NCI-H446 (cell line): ENCODE measurements around the gene FRMD1.

Experiments used
- DNase-seq, 2 experiments: peaks; one replicate each; lab custom pipeline; 2025; lab: John Stamatoyannopoulos, UW

The FRMD1 gene

DNA sequence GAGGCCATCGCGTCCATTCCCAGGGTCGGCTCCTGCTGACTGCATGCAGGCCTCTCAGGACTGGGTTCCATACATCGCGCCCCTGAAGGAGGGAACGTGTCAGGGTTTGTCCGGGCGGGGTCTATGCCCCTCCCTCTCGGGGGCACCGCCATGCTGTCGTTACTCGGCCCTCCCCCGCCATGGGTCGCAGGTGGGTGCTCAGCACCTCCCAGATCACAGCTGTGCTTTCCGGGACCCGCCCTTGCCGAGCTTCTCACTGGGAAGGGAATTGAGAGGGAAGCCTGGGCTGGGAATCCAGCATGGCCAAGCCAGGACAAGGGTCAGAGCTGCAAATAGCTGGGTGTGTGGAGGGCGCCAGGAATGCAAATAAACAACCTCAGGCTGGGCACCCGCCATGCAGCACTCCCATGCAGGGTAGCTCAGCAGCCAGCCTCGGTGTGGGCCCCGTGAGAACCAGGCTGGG is at the start of gene FRMD1:
FRMD1 (minus strand) TSS at position 270 of the 463 bp plus-strand sequence; CDS start at position 152, 118 bp downstream.
- no peak for DNase-seq

DNA sequence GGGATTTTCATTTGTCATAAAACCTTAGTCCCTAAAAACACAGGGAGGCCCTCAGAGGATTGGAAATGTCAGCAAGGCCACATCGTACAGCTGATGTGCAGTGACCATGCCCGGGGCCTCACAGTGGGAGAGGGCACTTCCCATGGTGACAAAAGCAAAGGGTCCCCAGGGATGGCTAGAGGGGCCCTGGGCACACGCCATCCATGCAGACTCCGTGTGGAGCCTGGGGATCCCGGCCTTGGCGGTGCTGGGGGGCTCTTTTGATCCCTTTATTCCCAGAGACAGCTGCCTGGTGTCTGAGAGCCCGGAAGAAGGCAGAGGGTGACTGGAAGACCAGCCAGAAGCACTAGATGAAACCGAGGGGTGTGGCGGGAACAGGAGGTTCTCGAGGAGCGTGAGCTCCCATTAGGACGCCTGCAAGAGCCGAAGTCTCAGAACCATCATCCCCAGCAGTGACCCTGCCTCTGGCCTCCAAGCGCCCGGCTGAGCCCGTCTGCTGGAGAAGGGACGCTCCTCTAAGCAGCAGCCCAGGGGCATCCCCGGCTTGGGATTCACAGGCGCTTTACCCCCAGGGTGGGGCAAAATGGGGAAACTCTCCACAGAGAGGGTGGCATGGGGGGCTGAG is 49.1 kb upstream of the FRMD1 start:
- DNase-seq = no peak

DNA sequence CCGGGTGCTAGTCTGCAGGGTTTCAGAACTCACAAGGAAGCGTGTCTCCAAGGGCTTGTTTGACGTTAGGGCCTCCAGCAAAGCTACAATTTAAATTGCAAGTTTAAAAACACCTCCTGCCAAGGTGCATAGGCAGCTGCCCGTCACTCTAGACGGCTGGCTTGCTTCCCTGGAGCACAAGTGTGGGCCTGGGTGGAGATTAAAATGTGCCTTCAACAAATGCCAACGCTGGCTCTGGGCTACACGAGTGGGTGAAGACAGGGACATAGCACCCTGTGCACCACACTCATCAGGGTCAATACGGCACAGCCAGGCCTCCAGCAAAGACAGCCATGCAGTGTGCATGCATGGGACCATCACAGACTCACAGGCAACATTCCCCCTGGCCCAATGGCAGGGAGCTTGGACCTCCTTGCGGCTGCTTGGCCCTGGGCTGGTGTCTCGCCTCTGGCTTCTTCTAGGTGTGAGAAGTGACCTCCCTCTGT is 48.4 kb upstream of the FRMD1 start:
- DNase-seq = no peak

DNA sequence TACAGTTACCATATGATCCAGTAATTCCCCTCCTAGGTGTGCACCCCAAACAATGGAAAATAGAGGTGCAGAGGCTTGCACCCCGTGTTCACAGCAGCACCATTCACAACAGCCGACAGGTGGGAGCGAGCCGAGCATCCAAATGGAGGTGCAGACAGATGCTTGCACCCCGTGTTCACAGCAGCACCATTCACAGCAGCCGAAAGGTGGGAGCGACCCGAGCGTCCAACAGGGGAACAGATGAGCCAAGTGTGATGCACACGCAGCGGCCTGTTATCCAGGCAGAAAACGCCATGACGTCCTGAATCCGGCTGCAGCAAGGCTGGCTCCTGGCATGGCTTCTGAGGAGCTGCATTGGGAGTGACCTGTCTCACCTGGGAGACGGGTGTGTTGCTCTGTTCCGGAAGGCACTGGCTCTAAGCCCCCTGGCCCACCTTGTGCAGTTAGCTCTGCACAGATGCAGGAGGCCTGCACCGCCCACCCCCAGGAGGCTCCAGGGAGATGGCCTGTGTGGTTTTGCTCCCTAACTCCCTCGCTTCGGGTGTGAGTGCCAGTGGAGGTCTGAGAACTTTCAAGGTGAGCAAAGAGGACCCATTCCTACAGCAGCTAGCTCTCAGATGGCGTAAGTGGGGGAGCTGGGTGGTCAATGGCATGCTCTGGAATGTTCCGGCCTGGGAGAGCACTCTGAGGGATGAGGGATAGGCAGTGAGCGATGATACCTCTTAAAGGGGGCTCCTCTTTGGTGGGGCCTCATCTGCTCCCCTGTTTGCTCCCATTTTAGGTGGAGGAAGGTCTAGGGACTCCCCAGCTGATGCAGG is 47.8 kb upstream of the FRMD1 start:
- no peak for DNase-seq

DNA sequence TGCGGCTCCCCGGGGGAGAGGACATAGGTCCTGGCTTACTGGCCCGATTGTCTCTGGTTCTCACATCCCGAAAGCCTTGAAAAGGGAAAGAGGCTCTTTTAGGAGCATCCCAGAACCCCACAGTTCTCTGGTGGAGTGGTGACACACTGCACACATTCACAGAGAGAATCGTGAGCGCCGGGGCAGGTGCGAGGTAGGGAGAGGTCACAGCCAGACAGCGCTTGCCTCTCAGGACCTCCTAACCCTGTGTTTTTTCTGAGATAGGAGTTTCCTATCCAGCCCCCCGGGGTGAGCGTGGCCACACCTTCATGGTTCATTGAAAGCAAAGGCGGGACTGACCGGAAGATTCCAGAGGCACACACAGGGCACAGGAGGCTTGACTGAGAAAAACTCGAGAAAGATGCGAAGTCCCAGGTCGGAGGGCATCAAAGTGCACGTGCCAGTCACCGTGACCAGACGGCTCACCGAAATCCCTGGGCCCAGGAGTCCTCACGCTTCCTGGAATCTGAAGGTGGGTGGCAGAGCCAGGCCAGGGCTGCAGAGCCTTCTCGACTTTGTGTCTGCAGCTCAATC is 46.5 kb upstream of the FRMD1 start:
- no peak for DNase-seq

DNA sequence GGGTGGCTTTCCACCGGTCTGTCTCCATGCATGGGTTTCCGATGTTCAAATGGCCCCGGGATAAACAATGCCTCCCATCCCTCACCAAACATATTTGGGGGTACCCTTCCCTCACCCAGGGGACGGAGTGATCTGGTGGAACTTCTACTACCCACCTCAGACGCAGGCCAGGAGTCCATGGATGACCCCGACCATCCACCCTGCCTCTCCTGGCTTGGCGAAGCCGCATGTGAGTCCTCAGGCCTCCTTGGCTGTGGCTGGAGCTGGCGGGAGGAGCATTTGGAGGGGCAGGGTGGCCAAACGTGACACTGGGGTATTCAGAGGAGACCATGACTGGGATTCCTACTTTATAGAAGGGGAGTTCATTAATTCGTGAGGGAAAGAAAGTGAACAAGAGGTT is 45.9 kb upstream of the FRMD1 start:
- DNase-seq = no peak

DNA sequence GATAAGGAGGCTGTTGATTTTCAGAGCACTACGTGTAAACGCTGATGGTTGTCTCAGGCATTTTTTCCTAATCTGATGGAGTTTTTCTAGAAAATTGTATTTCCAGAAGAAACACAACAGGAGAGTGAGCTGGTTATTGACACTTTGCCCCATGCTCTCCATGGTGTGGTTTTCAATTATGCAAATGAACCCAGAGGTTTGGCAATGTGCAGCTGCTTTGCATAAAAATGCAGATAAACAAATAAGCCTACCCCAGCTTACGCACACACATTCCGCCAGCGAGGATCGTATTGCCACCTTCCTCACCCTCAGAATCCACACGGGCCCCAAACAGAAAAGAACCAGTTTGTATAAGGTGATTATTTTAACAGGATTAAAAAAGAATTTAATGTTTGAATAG is 45.1 kb upstream of the FRMD1 start:
- no peak for DNase-seq

DNA sequence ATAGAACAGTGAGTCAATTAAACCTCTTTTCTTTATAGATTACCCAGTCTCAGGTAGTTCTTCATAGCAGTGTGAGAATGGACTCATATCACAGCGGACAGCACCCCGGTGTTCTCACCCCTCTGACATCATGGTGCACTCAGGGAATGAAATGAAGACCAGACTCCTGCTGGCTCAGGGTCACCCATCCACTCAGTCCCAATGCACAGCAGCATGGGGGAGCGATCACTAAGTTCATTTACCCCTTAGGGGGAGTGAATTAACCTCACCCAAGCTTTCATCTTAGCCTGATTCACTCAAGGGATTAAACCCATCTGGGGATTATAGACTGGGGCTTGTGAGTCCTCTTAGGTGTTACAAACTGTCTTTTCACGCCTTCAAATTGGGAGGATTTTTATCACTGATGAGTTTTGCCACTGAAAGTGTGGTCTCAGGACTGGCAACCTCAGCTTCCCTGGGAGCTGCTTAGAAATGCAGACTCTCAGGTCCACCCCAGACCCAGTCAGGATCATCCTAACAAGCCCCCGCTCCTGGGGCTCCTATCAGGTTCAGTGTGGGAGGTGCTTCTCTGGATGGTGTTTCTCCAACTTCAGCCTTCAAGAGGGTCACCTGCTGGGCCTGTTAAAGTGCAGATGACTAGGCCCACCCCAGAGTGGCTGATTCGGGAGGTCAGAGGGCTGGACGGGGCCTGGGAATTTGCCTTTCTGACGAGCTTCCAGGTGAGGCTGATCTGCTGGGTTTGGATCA is 44.3 kb upstream of the FRMD1 start:
- DNase-seq = no peak

DNA sequence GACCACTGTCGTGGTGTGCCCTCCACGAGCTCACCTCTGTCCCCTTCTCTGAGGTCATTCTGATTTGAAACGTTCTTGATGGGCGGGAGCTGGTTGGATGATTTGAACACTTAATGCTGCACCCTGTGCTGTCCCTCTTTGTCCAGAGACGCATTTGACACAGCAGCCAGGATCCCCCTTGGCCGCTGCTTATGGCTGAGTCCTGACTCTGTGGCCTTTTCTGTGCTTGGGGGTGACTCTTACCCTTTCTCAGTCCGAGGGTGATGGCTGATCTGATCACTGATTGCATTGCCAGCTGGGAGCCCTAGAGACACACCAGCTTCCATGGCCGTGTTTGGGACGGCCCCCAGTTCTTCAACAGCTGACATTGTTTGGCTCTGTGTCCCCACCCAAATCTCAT is 43.5 kb upstream of the FRMD1 start:
- DNase-seq = no peak

DNA sequence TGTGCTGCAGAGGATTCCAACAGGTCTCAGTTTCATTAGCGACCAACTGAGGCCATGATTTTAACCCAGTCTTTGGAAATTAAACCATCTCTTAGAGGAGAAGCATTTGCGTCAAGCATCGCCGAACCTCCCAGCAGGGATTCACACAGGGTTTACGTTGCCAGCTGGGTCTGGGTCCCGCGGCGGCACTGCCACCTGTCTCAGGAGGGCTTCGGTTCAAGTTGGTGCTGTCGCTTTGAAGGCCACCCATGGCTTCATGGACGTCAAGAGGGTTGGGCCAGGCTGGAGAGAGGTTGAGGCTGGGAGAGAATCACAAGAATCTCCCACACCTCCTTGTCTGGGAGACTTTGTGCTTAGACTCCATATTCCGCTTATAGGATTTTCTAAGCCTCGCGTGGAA is 43.0 kb upstream of the FRMD1 start:
- DNase-seq = no peak

DNA sequence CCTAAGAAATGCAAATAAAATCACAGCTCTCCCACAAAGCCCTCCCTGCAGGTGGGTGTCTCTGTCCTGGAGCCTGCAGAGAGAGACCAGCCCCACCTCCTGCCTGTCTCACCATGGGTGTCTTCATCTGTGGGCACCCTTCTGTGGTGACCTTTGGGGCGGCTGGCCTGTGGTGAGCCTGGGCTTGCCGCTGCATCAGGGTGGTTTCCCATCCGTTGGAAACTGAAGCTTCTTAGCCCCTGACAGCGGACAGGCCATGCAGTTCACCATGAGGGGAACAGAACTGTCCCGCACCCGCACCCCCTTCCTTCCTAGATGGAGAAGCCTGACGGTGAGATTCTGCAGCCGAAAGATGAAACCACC is 42.3 kb upstream of the FRMD1 start:
- DNase-seq = no peak

DNA sequence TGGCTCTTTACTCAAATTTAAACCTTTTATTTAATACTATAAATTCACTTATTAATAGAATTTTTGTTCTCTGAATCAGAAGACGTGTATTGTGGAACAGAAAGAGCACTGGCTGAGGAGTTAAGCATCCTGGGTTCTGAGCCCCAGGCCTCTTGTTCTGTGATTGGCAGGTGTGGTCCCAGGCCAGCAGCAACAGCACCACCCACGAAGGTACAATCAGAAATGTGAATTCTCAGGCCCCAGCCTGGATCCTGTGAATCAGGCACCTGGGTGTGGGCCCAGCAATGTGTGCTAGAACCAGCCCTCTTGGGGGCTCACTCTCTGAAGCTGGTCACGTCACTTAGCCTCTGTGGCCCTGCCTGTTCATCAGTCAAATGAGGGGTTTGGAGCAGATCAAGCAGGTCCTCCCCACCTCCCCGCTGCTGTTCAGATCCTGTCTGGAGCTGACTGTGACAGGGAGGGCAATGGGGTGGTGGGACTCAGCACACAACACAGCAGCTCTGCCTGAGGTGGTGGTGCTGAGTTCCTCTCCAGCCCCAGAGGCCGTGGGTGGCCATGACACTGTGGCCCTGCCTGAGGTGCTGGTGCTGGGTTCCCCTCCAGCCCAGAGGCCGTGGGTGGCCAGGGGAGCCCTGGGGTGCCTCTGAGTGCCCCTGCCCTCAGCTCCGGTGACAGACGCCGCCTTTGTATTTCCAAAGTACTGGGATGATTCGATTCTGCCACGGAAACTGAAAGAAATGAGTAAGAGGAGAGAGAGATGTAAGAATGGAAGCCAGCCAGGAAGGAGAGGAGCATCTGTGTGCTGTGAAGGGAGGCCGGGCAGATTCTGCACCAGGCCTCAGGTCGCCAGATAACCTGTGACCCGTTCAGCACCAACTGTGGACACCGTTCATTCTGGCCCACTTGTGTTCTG is 41.6 kb upstream of the FRMD1 start:
- DNase-seq = no peak

DNA sequence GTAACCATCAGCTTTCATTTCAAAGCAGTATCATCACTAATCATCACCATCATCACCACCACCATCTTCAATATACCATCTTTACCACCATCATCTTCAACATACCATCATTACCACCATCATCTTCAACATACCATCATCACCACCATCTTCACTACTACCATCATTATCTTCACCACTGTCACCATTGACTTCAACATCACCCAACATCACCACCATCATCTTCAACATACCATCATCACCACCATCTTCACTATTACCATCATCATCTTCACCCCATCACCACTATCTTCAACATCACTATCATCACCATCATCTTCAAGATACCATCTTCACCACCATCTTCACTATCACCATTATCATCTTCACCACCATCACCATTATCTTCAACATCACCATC is 40.5 kb upstream of the FRMD1 start:
- DNase-seq = no peak

DNA sequence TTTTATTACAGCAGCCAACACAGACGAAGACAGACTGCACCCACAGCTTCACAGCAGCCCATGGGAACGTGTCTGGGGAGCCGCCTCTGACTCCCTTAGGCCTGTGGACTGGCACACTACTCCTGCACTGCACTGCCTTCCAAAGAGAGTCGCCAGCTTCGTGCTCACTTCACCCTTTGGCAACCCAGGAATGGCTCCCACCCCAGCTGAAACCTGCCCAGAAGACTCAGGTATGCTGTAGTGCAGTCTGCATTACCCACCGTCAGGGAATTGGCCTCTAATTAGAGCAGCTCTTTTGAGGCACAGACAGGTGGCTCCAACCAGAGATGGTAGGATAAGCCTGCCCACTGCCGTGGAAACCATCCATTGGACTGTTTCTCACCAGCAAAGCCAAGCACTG is 39.9 kb upstream of the FRMD1 start:
- no peak for DNase-seq

DNA sequence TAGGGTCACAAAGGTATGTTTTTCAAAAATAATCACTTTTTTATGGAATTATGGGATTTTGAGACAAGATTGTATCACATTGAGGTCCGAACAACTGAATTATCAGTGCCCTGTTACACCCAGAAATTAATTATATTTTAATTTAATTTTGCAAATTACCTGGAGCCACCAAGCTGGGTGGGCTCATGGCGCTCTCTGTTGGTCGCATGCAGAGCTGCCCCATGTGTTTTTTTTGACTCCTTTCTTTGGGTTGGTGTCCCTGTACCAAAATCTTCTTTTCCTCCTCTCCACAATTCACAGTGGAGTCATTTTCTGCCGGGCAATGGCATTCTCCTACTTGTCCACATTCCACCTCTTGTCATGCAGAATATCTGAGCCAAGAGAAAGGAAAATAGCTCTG is 38.9 kb upstream of the FRMD1 start:
- DNase-seq = no peak

DNA sequence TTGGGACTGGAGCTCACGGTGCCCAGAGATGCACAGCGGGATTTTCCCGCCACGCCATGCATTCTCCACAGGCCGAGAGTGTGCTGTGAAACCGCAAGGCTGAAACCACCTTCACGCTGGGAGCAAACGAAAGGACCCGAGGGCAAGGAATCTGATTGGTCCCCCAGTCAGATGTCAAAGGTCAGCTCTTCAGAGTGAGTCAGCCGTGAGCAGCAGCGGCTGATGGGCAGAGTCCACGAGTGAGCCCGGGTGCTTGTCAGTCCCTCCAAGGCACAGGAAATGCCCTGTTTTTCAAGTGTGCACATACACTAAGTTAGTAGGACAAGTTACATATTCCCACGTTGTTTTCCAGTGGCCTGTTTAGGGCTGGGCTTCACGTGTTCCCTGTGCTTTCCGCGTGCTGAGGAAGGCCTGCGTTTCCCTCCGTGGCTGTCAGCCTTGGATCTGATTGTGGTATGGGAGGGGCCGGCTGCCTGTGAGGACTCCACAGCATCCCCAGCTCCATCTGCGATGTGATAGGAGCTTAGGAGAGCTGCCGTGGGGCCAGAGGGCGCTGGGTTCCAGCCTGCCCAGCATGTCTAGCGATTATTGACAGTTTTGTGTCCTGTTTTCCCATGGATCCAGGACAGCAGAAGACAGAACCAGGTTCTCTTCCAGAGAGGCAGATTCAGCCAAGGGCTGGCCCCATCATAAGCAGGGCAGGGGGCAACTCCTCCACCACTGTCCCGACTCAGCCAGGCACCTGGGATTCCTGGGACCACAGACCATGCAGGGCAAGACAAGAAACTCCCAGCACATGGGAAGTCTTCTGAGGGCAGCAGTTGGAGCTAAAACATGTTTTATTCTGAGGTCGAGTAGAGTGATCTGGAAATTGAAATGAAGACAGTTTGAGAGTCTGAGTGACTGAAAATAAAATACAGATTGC is 38.2 kb upstream of the FRMD1 start:
- DNase-seq = no peak

DNA sequence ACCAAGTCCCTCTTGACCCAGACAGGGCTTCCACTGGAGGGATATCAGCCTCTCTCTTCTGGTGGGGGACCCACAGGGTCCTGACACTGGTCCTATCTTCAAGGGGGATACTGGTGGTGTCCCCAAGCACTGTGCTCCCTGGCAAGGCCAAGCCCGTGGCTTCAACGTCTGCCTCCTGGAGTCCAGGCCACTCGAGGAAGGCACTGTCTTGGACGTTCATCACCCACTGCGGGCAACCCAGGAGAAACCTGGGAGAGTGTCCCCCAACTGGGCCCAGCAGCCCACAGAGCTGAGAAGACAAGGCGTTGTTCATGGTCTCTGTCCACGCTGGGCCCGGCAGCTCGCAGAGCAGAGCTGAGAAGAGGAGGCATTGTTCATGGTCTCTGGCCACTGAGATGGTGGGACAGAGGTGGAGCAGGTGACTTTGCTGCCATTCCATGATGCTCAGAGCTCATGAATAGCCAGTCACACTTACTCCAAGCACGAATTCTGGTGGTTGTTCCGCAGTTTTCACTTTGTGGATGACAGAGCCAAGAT is 37.5 kb upstream of the FRMD1 start:
- DNase-seq = no peak

DNA sequence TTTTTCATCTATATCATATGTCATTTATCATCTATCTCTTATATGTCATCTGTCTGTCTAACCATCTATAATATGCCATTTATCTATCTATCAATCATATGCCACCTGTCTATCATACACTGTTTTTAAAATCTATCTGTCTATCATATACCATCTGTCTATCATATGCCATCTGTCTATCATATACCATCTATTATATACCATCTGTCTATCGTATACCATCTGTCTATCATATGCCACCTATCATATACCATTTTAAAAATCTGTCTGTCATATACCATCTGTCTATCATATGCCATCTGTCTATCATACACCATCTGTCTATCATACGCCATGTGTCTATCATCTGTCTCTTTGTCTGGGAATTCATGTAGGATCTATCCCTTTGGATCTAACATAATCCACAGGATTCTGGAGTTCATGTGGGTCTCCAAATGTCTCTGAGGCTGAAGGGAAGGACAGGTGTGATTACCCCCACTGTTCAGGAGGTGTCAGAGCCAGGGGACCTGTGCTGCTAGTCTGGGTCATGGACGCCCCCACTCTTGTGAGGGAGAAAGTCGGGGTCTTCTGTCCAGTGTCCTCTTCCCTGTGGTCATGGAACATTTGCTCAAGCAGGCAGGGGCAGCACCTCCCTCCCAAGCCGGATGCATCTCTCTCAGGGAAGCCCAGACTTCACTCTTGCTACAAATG is 36.9 kb upstream of the FRMD1 start:
- no peak for DNase-seq

DNA sequence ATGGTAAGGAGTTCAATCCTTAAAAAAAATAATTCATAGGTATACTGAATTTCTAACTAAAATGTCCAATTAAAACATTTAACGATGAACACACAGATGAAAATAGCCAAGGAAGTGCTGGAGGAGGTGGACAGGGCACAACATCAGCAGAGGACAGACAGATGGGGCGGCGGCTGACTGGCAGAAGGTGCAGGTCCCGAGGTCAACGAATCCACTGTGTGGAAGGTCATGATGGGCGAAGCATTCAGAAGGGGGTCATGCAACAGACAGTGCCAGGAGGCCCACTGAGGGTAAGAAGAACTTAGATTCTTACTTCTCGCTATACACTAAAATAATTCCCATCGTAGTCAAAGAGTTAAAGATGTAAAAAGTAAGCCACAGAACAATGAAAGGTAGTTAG is 34.2 kb upstream of the FRMD1 start:
- DNase-seq = no peak
